ENCODE measurements around the gene ACSS1. TPM values are rescaled to one million over a fixed set of nuclear protein-coding genes. Genes with fewer than 3 reads are reported as not detected.

The ACSS1 gene
- total RNA-seq, 1 donor, result 1.4 TPM

- H3K4me2 ChIP-seq (ENCODE audit: insufficient read depth, low read length), result no peak overlapping the region
- no peak overlapping the region for H3K4me3 ChIP-seq (ENCODE audit: insufficient read depth, low read length)
- H3K27me3 ChIP-seq (ENCODE audit: insufficient read depth, low read length), result peaks cover 5% of the 10 kb centered on the region
- no peaks in the 10 kb centered on the region for H3K79me2 ChIP-seq (ENCODE audit: insufficient read depth, low read length)
- TF ChIP-seq CTCF (IDR thresholded peaks at IDR 0.05; ENCODE audit: extremely low read depth, low read depth, low read length), result no peak
- H3K36me3 ChIP-seq (ENCODE audit: insufficient read depth, low read length), result no peaks in the 10 kb centered on the region
- H4K20me1 ChIP-seq (ENCODE audit: insufficient read depth, low read length), result no peaks in the 10 kb centered on the region
- H3K27ac ChIP-seq (ENCODE audit: low read depth, low read length), result no peak overlapping the region
- peaks cover 7% of the 10 kb centered on the region for H3K4me1 ChIP-seq (ENCODE audit: insufficient read depth, low read length)
- no peaks in the 10 kb centered on the region for H3K9me3 ChIP-seq (ENCODE audit: low read depth, low read length)
- no peak for DNase-seq (ENCODE audit: insufficient read length, low spot score, missing footprints)
- no peak overlapping the region for H2AFZ ChIP-seq (ENCODE audit: low read length)
These were observed 13.7 kb downstream of the ACSS1 start for GRCh38 chr20:25044261-25044560.

DNA sequence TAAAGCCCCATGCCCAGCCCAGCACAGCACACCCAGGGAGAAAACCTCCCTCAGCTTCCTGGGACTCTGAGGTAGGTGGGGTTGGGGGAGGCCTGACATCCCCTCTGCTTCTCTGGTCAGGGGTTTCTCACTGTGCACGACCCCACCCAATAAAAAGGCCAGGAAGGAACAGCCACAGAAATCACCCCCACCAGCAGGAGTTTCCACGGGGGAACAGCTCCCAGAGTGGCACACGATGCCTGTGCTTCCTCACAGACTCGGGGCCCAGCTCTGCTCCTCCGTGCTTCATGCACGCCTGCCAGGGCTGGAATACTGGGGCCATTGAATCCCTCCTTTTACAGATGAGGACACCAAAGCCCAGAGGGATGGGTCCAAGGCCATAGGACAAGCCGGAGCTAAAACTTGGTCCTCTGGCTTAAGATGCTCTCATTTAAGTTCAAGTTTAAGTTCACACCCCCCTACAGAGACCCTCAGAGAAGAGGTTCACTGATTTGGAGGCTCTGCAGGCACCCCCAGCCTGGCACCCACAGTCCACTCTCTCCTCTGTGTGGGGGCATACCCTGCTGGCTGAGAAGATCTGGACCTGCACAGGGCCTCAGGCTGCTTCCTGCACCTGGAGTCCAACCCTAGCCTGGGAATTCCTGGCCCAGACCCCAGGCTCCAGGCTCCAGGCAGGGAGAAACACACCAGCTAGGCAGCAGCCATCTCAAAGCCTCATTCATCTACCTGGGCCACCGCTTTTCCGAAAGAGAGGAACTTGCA, 14.3 kb downstream of the ACSS1 start:
- TF ChIP-seq CTCF (IDR thresholded peaks at IDR 0.05; ENCODE audit: extremely low read depth, low read depth, low read length), result no peak
- no peaks in the 10 kb centered on the region for H3K9me3 ChIP-seq (ENCODE audit: low read depth, low read length)
- no peaks in the 10 kb centered on the region for H4K20me1 ChIP-seq (ENCODE audit: insufficient read depth, low read length)
- no peak overlapping the region for H3K4me2 ChIP-seq (ENCODE audit: insufficient read depth, low read length)
- H3K27me3 ChIP-seq (ENCODE audit: insufficient read depth, low read length), result peaks cover 5% of the 10 kb centered on the region
- H3K4me1 ChIP-seq (ENCODE audit: insufficient read depth, low read length), result peaks cover 7% of the 10 kb centered on the region
- no peak overlapping the region for H3K4me3 ChIP-seq (ENCODE audit: insufficient read depth, low read length)
- no peak overlapping the region for H2AFZ ChIP-seq (ENCODE audit: low read length)
- H3K36me3 ChIP-seq (ENCODE audit: insufficient read depth, low read length), result no peaks in the 10 kb centered on the region
- H3K27ac ChIP-seq (ENCODE audit: low read depth, low read length), result no peak overlapping the region
- H3K79me2 ChIP-seq (ENCODE audit: insufficient read depth, low read length), result no peaks in the 10 kb centered on the region
- peak; percentile 72 for DNase-seq (ENCODE audit: insufficient read length, low spot score, missing footprints)

DNA sequence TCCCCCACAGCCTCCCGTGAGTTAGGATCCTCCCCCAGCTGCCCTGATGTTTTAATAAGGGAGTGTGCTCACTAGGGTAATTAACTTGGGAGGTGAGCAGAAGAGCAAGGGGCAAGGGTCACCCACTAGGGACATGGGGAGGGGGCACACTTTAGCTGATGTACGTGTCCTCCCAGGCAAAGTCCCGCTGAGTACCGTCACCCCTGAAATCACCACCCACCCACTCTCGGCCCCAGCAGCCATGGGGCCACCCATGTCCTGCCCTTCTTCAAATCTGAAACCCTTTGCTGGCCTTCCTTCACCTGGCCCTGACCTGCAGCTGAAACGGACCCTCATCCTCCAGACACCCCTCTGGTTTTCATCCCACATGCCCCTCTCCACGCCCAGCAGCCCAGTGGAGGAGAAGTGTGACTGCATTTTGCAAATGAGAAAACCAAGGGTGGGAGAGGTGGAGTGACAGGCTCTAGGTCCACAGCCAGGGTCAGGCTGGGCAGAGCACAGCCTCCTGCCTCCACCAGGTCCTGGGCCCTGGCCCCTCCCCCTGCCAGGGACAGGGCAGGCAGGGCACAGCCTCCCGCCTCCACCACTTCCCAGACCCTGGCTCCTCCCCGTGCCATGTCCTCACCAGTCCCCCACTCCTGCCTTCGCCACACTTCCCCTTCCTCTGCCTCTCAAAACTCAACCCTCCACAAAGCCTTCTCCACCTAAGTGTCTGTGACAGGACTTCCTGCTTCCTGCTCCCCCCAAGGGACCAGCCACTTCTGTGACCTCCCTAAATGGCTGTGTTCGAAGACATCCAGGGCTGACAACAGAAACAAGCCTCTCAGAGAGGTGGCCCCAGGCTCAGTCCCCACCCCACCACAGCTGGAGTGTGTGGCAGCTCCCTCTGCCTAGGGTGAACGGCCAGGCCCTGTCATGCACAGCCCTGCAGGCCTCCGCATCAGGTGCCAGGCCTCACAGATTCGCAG, 15.1 kb downstream of the ACSS1 start:
- Histone ChIP-seq H3K27me3 (ENCODE audit: insufficient read depth, low read length) (peaks cover 4% of the 10 kb centered on the region), H3K9me3 (ENCODE audit: low read depth, low read length) (no peaks in the 10 kb centered on the region), H2AFZ (ENCODE audit: low read length) (no peak overlapping the region), H3K4me3 (ENCODE audit: insufficient read depth, low read length) (no peak overlapping the region), H3K4me1 (ENCODE audit: insufficient read depth, low read length) (peaks cover 10% of the 10 kb centered on the region), H3K79me2 (ENCODE audit: insufficient read depth, low read length) (no peaks in the 10 kb centered on the region), H3K27ac (ENCODE audit: low read depth, low read length) (no peak overlapping the region), H3K36me3 (ENCODE audit: insufficient read depth, low read length) (no peaks in the 10 kb centered on the region), H3K4me2 (ENCODE audit: insufficient read depth, low read length) (no peak overlapping the region), H4K20me1 (ENCODE audit: insufficient read depth, low read length) (no peaks in the 10 kb centered on the region)
- peak; percentile 69 for DNase-seq (ENCODE audit: insufficient read length, low spot score, missing footprints)
- no peak for TF ChIP-seq CTCF (IDR thresholded peaks at IDR 0.05; ENCODE audit: extremely low read depth, low read depth, low read length)
